ENCODE measurements around the gene TMEM179. TPM values are rescaled to one million over a fixed set of nuclear protein-coding genes. Genes with fewer than 3 reads are reported as not detected.

The TMEM179 gene
- total and polyA plus RNA-seq, 2 of the 13 experiments (the other 11 are each of a cell fraction or from before 2014, with no cell fraction given), result not detected

GRCh38 chr14:104654119-104654518 is 49.5 kb upstream of the TMEM179 start (continued):
- no peak for TF ChIP-seq NCOA5 (CRISPR knock-in tag; IDR thresholded peaks at IDR 0.05)
- TF ChIP-seq NFE2 (CRISPR knock-in tag; IDR thresholded peaks at IDR 0.05), result no peak
- TF ChIP-seq ZNF496 (CRISPR knock-in tag; IDR thresholded peaks at IDR 0.05; ENCODE audit: insufficient replicate concordance), result no peak
- no peak for TF ChIP-seq ZNF737 (CRISPR knock-in tag; IDR thresholded peaks at IDR 0.05; ENCODE audit: borderline replicate concordance)
- TF ChIP-seq ZBTB20 (CRISPR knock-in tag; IDR thresholded peaks at IDR 0.05; ENCODE audit: borderline replicate concordance, low read depth), result peak; percentile 76; the same call in 1 of the 2 replicates
- no peak for TF ChIP-seq AGO1 (IDR thresholded peaks at IDR 0.05; ENCODE audit: low read depth, low read length, poor library complexity, severe bottlenecking)
- TF ChIP-seq JARID2 (CRISPR knock-in tag; IDR thresholded peaks at IDR 0.05; ENCODE audit: insufficient replicate concordance), result no peak
- TF ChIP-seq, protein P1, sequence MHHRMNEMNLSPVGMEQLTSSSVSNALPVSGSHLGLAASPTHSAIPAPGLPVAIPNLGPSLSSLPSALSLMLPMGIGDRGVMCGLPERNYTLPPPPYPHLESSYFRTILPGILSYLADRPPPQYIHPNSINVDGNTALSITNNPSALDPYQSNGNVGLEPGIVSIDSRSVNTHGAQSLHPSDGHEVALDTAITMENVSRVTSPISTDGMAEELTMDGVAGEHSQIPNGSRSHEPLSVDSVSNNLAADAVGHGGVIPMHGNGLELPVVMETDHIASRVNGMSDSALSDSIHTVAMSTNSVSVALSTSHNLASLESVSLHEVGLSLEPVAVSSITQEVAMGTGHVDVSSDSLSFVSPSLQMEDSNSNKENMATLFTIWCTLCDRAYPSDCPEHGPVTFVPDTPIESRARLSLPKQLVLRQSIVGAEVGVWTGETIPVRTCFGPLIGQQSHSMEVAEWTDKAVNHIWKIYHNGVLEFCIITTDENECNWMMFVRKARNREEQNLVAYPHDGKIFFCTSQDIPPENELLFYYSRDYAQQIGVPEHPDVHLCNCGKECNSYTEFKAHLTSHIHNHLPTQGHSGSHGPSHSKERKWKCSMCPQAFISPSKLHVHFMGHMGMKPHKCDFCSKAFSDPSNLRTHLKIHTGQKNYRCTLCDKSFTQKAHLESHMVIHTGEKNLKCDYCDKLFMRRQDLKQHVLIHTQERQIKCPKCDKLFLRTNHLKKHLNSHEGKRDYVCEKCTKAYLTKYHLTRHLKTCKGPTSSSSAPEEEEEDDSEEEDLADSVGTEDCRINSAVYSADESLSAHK (CRISPR knock-in tag; IDR thresholded peaks at IDR 0.05; ENCODE audit: borderline replicate concordance), result no peak
- no peak for TF ChIP-seq HES4 (CRISPR knock-in tag; IDR thresholded peaks at IDR 0.05; ENCODE audit: borderline replicate concordance)
- no peak for TF ChIP-seq ZNF850 (CRISPR knock-in tag; conservative IDR thresholded peaks at IDR 0.05)
- peak; percentile 62 for TF ChIP-seq PAXIP1 (CRISPR knock-in tag; conservative IDR thresholded peaks at IDR 0.05)
- 0 out of 2 replicates have a peak, but pooled peaks have one; percentile 41 for TF ChIP-seq IRF2 (CRISPR knock-in tag; IDR thresholded peaks at IDR 0.05)
- no peak for TF ChIP-seq PCBP1 (IDR thresholded peaks at IDR 0.05; ENCODE audit: borderline replicate concordance, low read depth, low read length)
- TF ChIP-seq, protein P2, sequence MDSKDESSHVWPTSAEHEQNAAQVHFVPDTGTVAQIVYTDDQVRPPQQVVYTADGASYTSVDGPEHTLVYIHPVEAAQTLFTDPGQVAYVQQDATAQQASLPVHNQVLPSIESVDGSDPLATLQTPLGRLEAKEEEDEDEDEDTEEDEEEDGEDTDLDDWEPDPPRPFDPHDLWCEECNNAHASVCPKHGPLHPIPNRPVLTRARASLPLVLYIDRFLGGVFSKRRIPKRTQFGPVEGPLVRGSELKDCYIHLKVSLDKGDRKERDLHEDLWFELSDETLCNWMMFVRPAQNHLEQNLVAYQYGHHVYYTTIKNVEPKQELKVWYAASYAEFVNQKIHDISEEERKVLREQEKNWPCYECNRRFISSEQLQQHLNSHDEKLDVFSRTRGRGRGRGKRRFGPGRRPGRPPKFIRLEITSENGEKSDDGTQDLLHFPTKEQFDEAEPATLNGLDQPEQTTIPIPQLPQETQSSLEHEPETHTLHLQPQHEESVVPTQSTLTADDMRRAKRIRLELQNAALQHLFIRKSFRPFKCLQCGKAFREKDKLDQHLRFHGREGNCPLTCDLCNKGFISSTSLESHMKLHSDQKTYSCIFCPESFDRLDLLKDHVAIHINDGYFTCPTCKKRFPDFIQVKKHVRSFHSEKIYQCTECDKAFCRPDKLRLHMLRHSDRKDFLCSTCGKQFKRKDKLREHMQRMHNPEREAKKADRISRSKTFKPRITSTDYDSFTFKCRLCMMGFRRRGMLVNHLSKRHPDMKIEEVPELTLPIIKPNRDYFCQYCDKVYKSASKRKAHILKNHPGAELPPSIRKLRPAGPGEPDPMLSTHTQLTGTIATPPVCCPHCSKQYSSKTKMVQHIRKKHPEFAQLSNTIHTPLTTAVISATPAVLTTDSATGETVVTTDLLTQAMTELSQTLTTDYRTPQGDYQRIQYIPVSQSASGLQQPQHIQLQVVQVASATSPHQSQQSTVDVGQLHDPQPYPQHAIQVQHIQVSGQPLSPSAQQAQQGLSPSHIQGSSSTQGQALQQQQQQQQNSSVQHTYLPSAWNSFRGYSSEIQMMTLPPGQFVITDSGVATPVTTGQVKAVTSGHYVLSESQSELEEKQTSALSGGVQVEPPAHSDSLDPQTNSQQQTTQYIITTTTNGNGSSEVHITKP (CRISPR knock-in tag; IDR thresholded peaks at IDR 0.05; ENCODE audit: low read depth), result no peak
- no peak for TF ChIP-seq ZBTB37 (CRISPR knock-in tag; IDR thresholded peaks at IDR 0.05)
- no peak for TF ChIP-seq HOXA5 (CRISPR knock-in tag; IDR thresholded peaks at IDR 0.05)
- TF ChIP-seq, protein P3, sequence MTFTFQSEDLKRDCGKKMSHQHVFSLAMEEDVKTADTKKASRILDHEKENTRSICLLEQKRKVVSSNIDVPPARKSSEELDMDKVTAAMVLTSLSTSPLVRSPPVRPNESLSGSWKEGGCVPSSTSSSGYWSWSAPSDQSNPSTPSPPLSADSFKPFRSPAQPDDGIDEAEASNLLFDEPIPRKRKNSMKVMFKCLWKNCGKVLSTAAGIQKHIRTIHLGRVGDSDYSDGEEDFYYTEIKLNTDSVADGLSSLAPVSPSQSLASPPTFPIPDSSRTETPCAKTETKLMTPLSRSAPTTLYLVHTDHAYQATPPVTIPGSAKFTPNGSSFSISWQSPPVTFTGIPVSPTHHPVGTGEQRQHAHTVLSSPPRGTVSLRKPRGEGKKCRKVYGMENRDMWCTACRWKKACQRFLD (CRISPR knock-in tag; IDR thresholded peaks at IDR 0.05; ENCODE audit: borderline replicate concordance), result no peak

All from HepG2 (cell line).